Neural cell (in vitro differentiated cells): ENCODE results near the gene PPFIA1.

ENCODE experiments used
- EP300 ChIP-seq: fragments of 450-650 bp; conservative IDR thresholded peaks from 2 replicates; pipeline ENCODE4 v1.6.1; 2014; ENCODE audit warnings: antibody characterized with exemption, mild to moderate bottlenecking, moderate library complexity; ENCODE audit not compliant: poor library complexity, severe bottlenecking
- EZH2 ChIP-seq: fragments of 200-600, 300-800 bp; shearing (Covaris generic), sonication (generic); IDR thresholded peaks from 2 replicates; pipeline ENCODE4 v1.6.1; 2014; ENCODE audit warnings: antibody characterized with exemption, low read length, borderline replicate concordance, mild to moderate bottlenecking; ENCODE audit not compliant: insufficient read depth, poor library complexity, severe bottlenecking
- POLR2AphosphoS5 ChIP-seq: IDR thresholded peaks from 2 replicates; pipeline ENCODE4 v1.6.1; 2012
- RAD21 ChIP-seq: fragments of 450-650 bp; conservative IDR thresholded peaks from 2 replicates; pipeline ENCODE4 v1.6.1; 2014; ENCODE audit warnings: antibody characterized with exemption, mild to moderate bottlenecking, moderate library complexity
- SMC3 ChIP-seq: fragments of 450-650 bp; conservative IDR thresholded peaks from 2 replicates; pipeline ENCODE4 v1.6.1; 2014; ENCODE audit warnings: antibody characterized with exemption, mild to moderate bottlenecking, moderate library complexity; ENCODE audit not compliant: poor library complexity
- TF ChIP-seq, protein P1 (sequence below): fragments of 450-650 bp; IDR thresholded peaks from 2 replicates; pipeline ENCODE4 v1.5.1; 2014; ENCODE audit warnings: antibody characterized with exemption, mild to moderate bottlenecking, moderate library complexity; ENCODE audit not compliant: poor library complexity, severe bottlenecking
- TF ChIP-seq, protein P2 (sequence below): IDR thresholded peaks from 2 replicates; pipeline ENCODE4 v1.6.1; 2012; ENCODE audit warnings: borderline replicate concordance

DNA sequence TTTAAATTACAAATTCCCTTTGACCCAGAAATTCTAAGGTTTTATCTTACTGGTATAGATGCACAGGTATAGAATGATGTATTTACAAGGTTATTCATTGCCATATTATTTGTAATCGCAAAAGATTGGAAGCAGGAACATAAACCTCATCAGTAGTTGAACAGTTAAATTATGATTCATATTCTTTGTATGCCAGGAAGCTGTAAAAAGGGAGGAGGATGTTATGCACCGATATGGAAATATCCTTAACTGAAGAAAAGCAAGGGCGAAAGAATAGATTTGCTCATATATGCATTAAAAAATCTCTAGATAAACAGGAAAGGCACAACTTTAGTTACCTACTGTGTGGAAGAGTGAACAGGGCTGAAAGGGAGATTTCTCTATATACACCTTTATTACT lies 36.7 kb downstream of the PPFIA1 start:
- TF ChIP-seq POLR2AphosphoS5 (no peak), EP300 (no peak), RAD21 (no peak), SMC3 (no peak), EZH2 (no peak)
- TF ChIP-seq, protein P1, sequence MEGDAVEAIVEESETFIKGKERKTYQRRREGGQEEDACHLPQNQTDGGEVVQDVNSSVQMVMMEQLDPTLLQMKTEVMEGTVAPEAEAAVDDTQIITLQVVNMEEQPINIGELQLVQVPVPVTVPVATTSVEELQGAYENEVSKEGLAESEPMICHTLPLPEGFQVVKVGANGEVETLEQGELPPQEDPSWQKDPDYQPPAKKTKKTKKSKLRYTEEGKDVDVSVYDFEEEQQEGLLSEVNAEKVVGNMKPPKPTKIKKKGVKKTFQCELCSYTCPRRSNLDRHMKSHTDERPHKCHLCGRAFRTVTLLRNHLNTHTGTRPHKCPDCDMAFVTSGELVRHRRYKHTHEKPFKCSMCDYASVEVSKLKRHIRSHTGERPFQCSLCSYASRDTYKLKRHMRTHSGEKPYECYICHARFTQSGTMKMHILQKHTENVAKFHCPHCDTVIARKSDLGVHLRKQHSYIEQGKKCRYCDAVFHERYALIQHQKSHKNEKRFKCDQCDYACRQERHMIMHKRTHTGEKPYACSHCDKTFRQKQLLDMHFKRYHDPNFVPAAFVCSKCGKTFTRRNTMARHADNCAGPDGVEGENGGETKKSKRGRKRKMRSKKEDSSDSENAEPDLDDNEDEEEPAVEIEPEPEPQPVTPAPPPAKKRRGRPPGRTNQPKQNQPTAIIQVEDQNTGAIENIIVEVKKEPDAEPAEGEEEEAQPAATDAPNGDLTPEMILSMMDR, result no peak
- TF ChIP-seq, protein P2, sequence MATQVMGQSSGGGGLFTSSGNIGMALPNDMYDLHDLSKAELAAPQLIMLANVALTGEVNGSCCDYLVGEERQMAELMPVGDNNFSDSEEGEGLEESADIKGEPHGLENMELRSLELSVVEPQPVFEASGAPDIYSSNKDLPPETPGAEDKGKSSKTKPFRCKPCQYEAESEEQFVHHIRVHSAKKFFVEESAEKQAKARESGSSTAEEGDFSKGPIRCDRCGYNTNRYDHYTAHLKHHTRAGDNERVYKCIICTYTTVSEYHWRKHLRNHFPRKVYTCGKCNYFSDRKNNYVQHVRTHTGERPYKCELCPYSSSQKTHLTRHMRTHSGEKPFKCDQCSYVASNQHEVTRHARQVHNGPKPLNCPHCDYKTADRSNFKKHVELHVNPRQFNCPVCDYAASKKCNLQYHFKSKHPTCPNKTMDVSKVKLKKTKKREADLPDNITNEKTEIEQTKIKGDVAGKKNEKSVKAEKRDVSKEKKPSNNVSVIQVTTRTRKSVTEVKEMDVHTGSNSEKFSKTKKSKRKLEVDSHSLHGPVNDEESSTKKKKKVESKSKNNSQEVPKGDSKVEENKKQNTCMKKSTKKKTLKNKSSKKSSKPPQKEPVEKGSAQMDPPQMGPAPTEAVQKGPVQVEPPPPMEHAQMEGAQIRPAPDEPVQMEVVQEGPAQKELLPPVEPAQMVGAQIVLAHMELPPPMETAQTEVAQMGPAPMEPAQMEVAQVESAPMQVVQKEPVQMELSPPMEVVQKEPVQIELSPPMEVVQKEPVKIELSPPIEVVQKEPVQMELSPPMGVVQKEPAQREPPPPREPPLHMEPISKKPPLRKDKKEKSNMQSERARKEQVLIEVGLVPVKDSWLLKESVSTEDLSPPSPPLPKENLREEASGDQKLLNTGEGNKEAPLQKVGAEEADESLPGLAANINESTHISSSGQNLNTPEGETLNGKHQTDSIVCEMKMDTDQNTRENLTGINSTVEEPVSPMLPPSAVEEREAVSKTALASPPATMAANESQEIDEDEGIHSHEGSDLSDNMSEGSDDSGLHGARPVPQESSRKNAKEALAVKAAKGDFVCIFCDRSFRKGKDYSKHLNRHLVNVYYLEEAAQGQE, result no peak
